Measurements from ENCODE around the gene STKLD1. TPM values are rescaled to one million over a fixed set of nuclear protein-coding genes. Genes with fewer than 3 reads are reported as not detected.

The STKLD1 gene
- total and polyA plus RNA-seq, 4 donors = 0.40 to 3.1 (median 1.1) TPM

DNA sequence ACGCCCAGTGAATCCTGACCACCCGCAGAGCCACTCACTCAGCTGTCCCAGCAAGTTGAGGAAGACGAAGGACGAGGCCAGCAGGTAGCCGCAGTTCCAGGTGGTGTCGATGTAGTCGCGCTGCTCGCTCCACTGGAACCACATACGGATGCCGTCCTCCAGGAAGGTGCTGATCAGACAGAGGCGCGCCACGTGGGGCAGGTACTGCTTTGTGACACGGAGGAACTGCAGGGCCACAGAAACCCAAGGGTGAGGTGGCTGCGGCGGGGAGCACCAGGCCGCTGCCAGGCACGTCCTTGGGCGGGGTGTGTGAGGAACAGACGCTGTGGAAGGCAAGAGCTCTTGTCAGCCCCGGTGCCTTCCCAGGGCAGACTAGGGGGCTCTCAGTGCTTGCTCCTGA lies 8.9 kb upstream of the STKLD1 start:
- H3K4me1 ChIP-seq (ENCODE audit: control insufficient read depth in 5 of 5, insufficient read depth in 5 of 5, low read length in 5 of 5) = peaks cover 5 to 27% (median 25%) of the 10 kb centered on the region in 5 donors
- DNase-seq (no peak), ATAC-seq (ENCODE audit: insufficient read depth, low FRiP score) (no peak)
- H3K27me3 ChIP-seq (ENCODE audit: control insufficient read depth in 3 of 3, insufficient read depth in 3 of 3, low read length in 2 of 3) = no peaks in the 10 kb centered on the region
- H3K4me3 ChIP-seq = no peak overlapping the region
- 92 to 94% methylated on average over 22 of the region's 22 CpGs for WGBS, 2 donors
- H3K9ac ChIP-seq (ENCODE audit: insufficient read depth in 1 of 2, low read length in 2 of 2) = no peak overlapping the region
- no peaks in the 10 kb centered on the region for H3K9me3 ChIP-seq (ENCODE audit: control insufficient read depth in 4 of 4, insufficient read depth in 3 of 4, low read length in 3 of 4)
- no peak for TF ChIP-seq CTCF (IDR thresholded peaks at IDR 0.05; ENCODE audit: control extremely low read depth, extremely low read depth)
- H3K27ac ChIP-seq (ENCODE audit: low read depth in 1 of 2, low read length in 1 of 2) = no peak overlapping the region
- peaks cover 6 to 56% (median 43%) of the 10 kb centered on the region in 4 donors for H3K36me3 ChIP-seq (ENCODE audit: control insufficient read depth in 4 of 4, insufficient read depth in 4 of 4, low read length in 4 of 4)

GRCh38 chr9:133367778-133368177 lies 8.4 kb upstream of the STKLD1 start:
- Histone ChIP-seq H3K4me1 (ENCODE audit: control insufficient read depth in 5 of 5, insufficient read depth in 5 of 5, low read length in 5 of 5) (peaks cover 6 to 31% (median 25%) of the 10 kb centered on the region in 5 donors), H3K4me3 (no peak overlapping the region), H3K27ac (ENCODE audit: low read depth in 1 of 2, low read length in 1 of 2) (no peak overlapping the region), H3K27me3 (ENCODE audit: control insufficient read depth in 3 of 3, insufficient read depth in 3 of 3, low read length in 2 of 3) (no peaks in the 10 kb centered on the region), H3K9me3 (ENCODE audit: control insufficient read depth in 4 of 4, insufficient read depth in 3 of 4, low read length in 3 of 4) (no peaks in the 10 kb centered on the region), H3K36me3 (ENCODE audit: control insufficient read depth in 4 of 4, insufficient read depth in 4 of 4, low read length in 4 of 4) (peaks cover 6 to 51% (median 44%) of the 10 kb centered on the region in 4 donors), H3K9ac (ENCODE audit: insufficient read depth in 1 of 2, low read length in 2 of 2) (no peak overlapping the region)
- ATAC-seq (ENCODE audit: insufficient read depth, low FRiP score) (no peak), DNase-seq (no peak)
- 87 to 90% methylated on average over 10 of the region's 10 CpGs for WGBS, 2 donors
- TF ChIP-seq CTCF (IDR thresholded peaks at IDR 0.05; ENCODE audit: control extremely low read depth, extremely low read depth) = no peak

DNA sequence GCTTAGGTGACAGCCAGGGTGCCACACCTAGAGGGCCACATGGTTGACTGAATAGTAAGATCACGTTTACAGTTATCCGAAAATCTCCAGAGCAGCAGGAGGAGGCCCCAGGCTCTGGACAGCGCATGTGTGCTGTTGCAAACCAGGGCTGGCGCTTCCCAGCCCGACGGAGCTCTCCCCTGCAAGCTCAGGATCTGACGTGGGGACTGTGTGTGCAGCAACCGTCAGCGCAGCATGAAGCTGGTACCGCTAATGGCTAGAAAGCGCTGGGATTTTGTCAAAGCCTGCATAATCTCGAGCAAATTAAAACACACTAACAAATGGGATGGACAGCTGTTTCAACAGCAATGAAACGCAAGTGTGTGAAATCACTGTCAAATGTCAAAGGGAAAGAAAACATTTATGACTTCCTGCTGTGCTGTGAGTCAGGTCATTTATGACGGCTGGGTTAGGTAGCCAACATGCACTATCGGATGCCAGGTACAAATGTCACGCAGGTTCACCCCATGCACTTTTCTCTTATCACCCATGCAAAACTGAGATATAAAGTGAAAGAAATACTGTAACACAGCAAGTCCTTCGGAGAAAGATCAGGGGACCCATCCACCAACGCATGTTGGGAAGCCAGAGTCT lies 7.8 kb upstream of the STKLD1 start:
- Histone ChIP-seq H3K9me3 (ENCODE audit: control insufficient read depth in 4 of 4, insufficient read depth in 3 of 4, low read length in 3 of 4) (no peaks in the 10 kb centered on the region), H3K9ac (ENCODE audit: insufficient read depth in 1 of 2, low read length in 2 of 2) (no peak overlapping the region), H3K36me3 (ENCODE audit: control insufficient read depth in 4 of 4, insufficient read depth in 4 of 4, low read length in 4 of 4) (peaks cover 6 to 50% (median 44%) of the 10 kb centered on the region in 4 donors), H3K27ac (ENCODE audit: low read depth in 1 of 2, low read length in 1 of 2) (no peak overlapping the region), H3K4me3 (no peak overlapping the region), H3K4me1 (ENCODE audit: control insufficient read depth in 5 of 5, insufficient read depth in 5 of 5, low read length in 5 of 5) (peaks cover 6 to 26% (median 20%) of the 10 kb centered on the region in 5 donors), H3K27me3 (ENCODE audit: control insufficient read depth in 3 of 3, insufficient read depth in 3 of 3, low read length in 2 of 3) (no peaks in the 10 kb centered on the region)
- no peak for DNase-seq
- TF ChIP-seq CTCF (IDR thresholded peaks at IDR 0.05; ENCODE audit: control extremely low read depth, extremely low read depth) = no peak
- ATAC-seq (ENCODE audit: insufficient read depth, low FRiP score) = no peak
- WGBS, 2 donors = 78 to 79% methylated on average over 18 of the region's 18 CpGs

DNA sequence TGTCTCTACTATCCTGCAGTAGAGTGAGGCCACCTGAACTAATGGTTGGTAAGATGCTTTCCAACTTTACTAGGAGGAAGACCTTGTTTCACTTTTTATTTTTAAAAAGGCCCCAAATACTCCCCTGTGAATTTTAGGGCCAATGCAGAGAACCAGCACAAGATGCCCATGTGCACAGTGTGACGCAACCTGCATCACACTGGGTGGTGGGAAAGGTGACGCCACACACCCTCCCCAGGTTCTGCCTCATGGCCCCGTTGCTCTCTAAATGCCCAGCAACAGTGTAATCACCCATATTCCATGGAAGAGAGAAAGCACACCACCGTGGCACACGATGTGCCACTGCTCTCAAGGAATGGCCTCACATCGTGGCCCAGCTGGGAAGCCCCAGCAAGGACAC lies 6.7 kb upstream of the STKLD1 start:
- H3K9ac ChIP-seq (ENCODE audit: insufficient read depth in 1 of 2, low read length in 2 of 2) = no peak overlapping the region
- H3K4me3 ChIP-seq = no peak overlapping the region
- DNase-seq (no peak), ATAC-seq (ENCODE audit: insufficient read depth, low FRiP score) (no peak)
- peaks cover 6 to 25% (median 18%) of the 10 kb centered on the region in 5 donors for H3K4me1 ChIP-seq (ENCODE audit: control insufficient read depth in 5 of 5, insufficient read depth in 5 of 5, low read length in 5 of 5)
- H3K36me3 ChIP-seq (ENCODE audit: control insufficient read depth in 4 of 4, insufficient read depth in 4 of 4, low read length in 4 of 4) = peaks cover 6 to 47% (median 37%) of the 10 kb centered on the region in 4 donors
- no peak for TF ChIP-seq CTCF (IDR thresholded peaks at IDR 0.05; ENCODE audit: control extremely low read depth, extremely low read depth)
- no peaks in the 10 kb centered on the region for H3K9me3 ChIP-seq (ENCODE audit: control insufficient read depth in 4 of 4, insufficient read depth in 3 of 4, low read length in 3 of 4)
- WGBS, 2 donors = 71 to 76% methylated on average over 6 of the region's 6 CpGs
- no peaks in the 10 kb centered on the region for H3K27me3 ChIP-seq (ENCODE audit: control insufficient read depth in 3 of 3, insufficient read depth in 3 of 3, low read length in 2 of 3)
- H3K27ac ChIP-seq (ENCODE audit: low read depth in 1 of 2, low read length in 1 of 2) = peak overlapping the region in 1 of 2 donors; percentile 41

All from lung (tissue), 12 donors.